Calu3 (cell line): ENCODE data around the gene POLR3H. TPM values are rescaled to one million over a fixed set of nuclear protein-coding genes. Genes with fewer than 3 reads are reported as not detected.

Source experiments
- BruUV-seq: library from RNA; stranded (reverse); fragments of 400-500 nt; replicated peaks from 2 replicates; lab custom pipeline; 2021; lab: Mats Ljungman, UMichigan
- CTCF ChIA-PET: fragments of 300-600 bp; sonication (Branson Sonifier 250); formaldehyde crosslinking; loops from one replicate; lab custom pipeline; 2022; ENCODE audit warnings: antibody characterized with exemption; lab: Charles Lee
- DNase-seq: peaks from one replicate; pipeline ENCODE4 v3.0.0; 2022
- H3K27ac Mint-ChIP-seq: one replicate; pipeline ENCODE4 v1.8.0; 2022; ENCODE audit warnings: mixed read lengths; ENCODE audit not compliant: unreplicated experiment
- H3K27me3 Mint-ChIP-seq: one replicate; pipeline ENCODE4 v1.8.0; 2022; ENCODE audit warnings: mixed read lengths; ENCODE audit not compliant: unreplicated experiment
- H3K36me3 Mint-ChIP-seq: one replicate; pipeline ENCODE4 v1.8.0; 2022; ENCODE audit warnings: mild to moderate bottlenecking, moderate library complexity, mixed read lengths; ENCODE audit not compliant: insufficient read depth, unreplicated experiment
- H3K4me1 Mint-ChIP-seq: one replicate; pipeline ENCODE4 v1.8.0; 2022; ENCODE audit warnings: mild to moderate bottlenecking, low read depth, mixed read lengths; ENCODE audit not compliant: unreplicated experiment
- H3K4me3 Mint-ChIP-seq: one replicate; pipeline ENCODE4 v1.8.0; 2022; ENCODE audit warnings: mild to moderate bottlenecking, low read depth, moderate library complexity, mixed read lengths; ENCODE audit not compliant: unreplicated experiment
- H3K9me3 Mint-ChIP-seq: one replicate; pipeline ENCODE4 v1.8.0; 2022; ENCODE audit warnings: low read depth, mixed read lengths; ENCODE audit not compliant: unreplicated experiment
- CTCF ChIP-seq: fragments of 200-600 bp; IDR thresholded peaks from one replicate; pipeline ENCODE4 v1.8.0; 2022; ENCODE audit warnings: antibody characterized with exemption; ENCODE audit not compliant: unreplicated experiment
- intact Hi-C: fragments of 100-400 bp; cut with micrococcal nuclease; formaldehyde crosslinking; loops from one replicate; pipeline ENCODE4 v1.10.0; 2022; ENCODE audit not compliant: unreplicated experiment
- total RNA-seq: library from RNA; stranded (reverse); gene quantifications from 2 replicates; pipeline ENCODE4 v1.2.3, GENCODE V29; 2022

Gene POLR3H
- total RNA-seq, 1 experiment from 2014 or later: 49.7 TPM

- DNase-seq: no peak
- no peaks in the 10 kb centered on the region for H3K27me3 Mint-ChIP-seq
- BruUV-seq: no TSS peak
- CTCF ChIA-PET: interaction anchor here (0.6 to 1.4 kb wide), 2 partner anchors 12 to 70 kb away, joined by 3 read pairs; no protein-coding TSS in a partner anchor
- TF ChIP-seq CTCF: no peak
- H3K27ac Mint-ChIP-seq: no peak overlapping the region
- H3K4me3 Mint-ChIP-seq: no peak overlapping the region
- H3K9me3 Mint-ChIP-seq: no peaks in the 10 kb centered on the region
- no peaks in the 10 kb centered on the region for H3K4me1 Mint-ChIP-seq
- peaks cover 73% of the 10 kb centered on the region for H3K36me3 Mint-ChIP-seq
- intact Hi-C loops: no loop called here
Observed at GRCh38 chr22:41531715-41532477, 12.4 kb downstream of the POLR3H start.

GRCh38 chr22:41530890-41531714 is 13.2 kb downstream of the POLR3H start:
- no peak overlapping the region for H3K4me3 Mint-ChIP-seq

GRCh38 chr22:41528938-41529561 is 15.2 kb downstream of the POLR3H start:
- Mint-ChIP-seq H3K27me3 (no peaks in the 10 kb centered on the region), H3K27ac (peak overlapping the region; percentile 53), H3K4me3 (no peak overlapping the region), H3K4me1 (no peaks in the 10 kb centered on the region), H3K36me3 (peaks cover 86% of the 10 kb centered on the region), H3K9me3 (no peaks in the 10 kb centered on the region)
- CTCF ChIA-PET: no interaction called here
- no peak for DNase-seq
- intact Hi-C loops: no loop called here
- TF ChIP-seq CTCF: no peak
- BruUV-seq: no TSS peak

More at GRCh38 chr22:41530890-41531714, 13.2 kb downstream of the POLR3H start:
- Mint-ChIP-seq H3K27me3 (no peaks in the 10 kb centered on the region), H3K4me1 (no peaks in the 10 kb centered on the region), H3K36me3 (peaks cover 81% of the 10 kb centered on the region), H3K27ac (peak overlapping the region; percentile 20), H3K9me3 (no peaks in the 10 kb centered on the region)
- CTCF ChIA-PET: interaction anchor here (0.6 kb wide), 1 partner anchor 70 kb away, joined by 3 read pairs; no protein-coding TSS in a partner anchor
- no peak for TF ChIP-seq CTCF
- BruUV-seq: no TSS peak
- no peak for DNase-seq
- intact Hi-C loops: no loop called here

GRCh38 chr22:41528132-41528766 is 16.0 kb downstream of the POLR3H start:
- intact Hi-C loops: no loop called here
- no peak for TF ChIP-seq CTCF
- H3K9me3 Mint-ChIP-seq: no peaks in the 10 kb centered on the region
- DNase-seq: no peak
- BruUV-seq: TSS peak; percentile 76
- peaks cover 89% of the 10 kb centered on the region for H3K36me3 Mint-ChIP-seq
- H3K27me3 Mint-ChIP-seq: no peaks in the 10 kb centered on the region
- no peaks in the 10 kb centered on the region for H3K4me1 Mint-ChIP-seq
- CTCF ChIA-PET: interaction anchor here (1.9 kb wide), 1 partner anchor 124 kb away, joined by 13 read pairs; no protein-coding TSS in a partner anchor
- peak overlapping the region; percentile 53 for H3K27ac Mint-ChIP-seq
- no peak overlapping the region for H3K4me3 Mint-ChIP-seq
